Lower leg skin (tissue), 3 donors: Measurements from ENCODE around the gene ASB6.

Experiments used
- POLR2A ChIP-seq, 2 donors: fragments of 450-650 bp; IDR thresholded peaks; one replicate each; pipeline ENCODE4 v1.6.1; 2016 to 2017; ENCODE audit warnings: antibody characterized with exemption in 2 of 2, mild to moderate bottlenecking in 1 of 2, moderate library complexity in 1 of 2
- TF ChIP-seq, protein P1 (sequence below), 3 donors: fragments of 450-650 bp; IDR thresholded peaks; one replicate each; pipeline ENCODE4 v1.5.1; 2016; ENCODE audit warnings: antibody characterized with exemption in 3 of 3, mild to moderate bottlenecking in 3 of 3, moderate library complexity in 2 of 3

DNA sequence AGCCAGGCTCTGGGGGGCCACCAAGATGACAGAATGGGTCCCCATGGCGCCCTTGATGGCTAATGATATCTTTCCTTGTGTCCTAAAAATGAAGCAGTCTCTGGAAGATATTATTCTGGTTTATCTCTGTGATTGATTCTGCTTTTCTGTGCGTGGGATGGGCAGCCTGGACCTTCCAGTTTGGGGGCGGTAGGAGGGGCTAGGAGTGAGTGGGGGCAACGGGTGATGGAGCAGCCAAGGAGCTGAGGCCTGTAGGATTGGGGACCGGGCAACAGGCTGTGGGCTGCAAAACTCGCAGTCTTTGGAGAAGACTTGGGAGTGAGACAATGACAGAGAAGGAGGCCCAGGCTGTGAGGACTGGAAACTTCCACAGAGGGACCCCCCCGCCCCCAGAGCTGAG, 32.3 kb upstream of the ASB6 start:
- no peak for TF ChIP-seq POLR2A (IDR thresholded peaks at IDR 0.05)
- TF ChIP-seq, protein P1, sequence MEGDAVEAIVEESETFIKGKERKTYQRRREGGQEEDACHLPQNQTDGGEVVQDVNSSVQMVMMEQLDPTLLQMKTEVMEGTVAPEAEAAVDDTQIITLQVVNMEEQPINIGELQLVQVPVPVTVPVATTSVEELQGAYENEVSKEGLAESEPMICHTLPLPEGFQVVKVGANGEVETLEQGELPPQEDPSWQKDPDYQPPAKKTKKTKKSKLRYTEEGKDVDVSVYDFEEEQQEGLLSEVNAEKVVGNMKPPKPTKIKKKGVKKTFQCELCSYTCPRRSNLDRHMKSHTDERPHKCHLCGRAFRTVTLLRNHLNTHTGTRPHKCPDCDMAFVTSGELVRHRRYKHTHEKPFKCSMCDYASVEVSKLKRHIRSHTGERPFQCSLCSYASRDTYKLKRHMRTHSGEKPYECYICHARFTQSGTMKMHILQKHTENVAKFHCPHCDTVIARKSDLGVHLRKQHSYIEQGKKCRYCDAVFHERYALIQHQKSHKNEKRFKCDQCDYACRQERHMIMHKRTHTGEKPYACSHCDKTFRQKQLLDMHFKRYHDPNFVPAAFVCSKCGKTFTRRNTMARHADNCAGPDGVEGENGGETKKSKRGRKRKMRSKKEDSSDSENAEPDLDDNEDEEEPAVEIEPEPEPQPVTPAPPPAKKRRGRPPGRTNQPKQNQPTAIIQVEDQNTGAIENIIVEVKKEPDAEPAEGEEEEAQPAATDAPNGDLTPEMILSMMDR (IDR thresholded peaks at IDR 0.05): no peak
